DOHH2 (cell line): ENCODE data around the gene C3orf38.

Source experiments
- H3F3A ChIP-seq: fragments of 200-600 bp; sonication (generic), shearing (Covaris generic); 2 replicates; pipeline ENCODE4 v1.6.0; 2016; ENCODE audit warnings: antibody characterized with exemption, mild to moderate bottlenecking; ENCODE audit not compliant: control insufficient read depth, insufficient read depth
- H3K27ac ChIP-seq: fragments of 200-600 bp; sonication (generic); 2 replicates; pipeline ENCODE4 v1.5.1; 2014; ENCODE audit warnings: low read depth, mild to moderate bottlenecking, low read length, moderate library complexity
- H3K27me3 ChIP-seq: fragments of 200-600 bp; sonication (generic); 2 replicates; pipeline ENCODE4 v1.6.1; 2014; ENCODE audit warnings: mild to moderate bottlenecking, low read length, mixed read lengths; ENCODE audit not compliant: control insufficient read depth
- H3K36me3 ChIP-seq: fragments of 200-600 bp; sonication (generic); 2 replicates; pipeline ENCODE4 v1.6.1; 2014; ENCODE audit warnings: mild to moderate bottlenecking, low read length, moderate library complexity, mixed read lengths; ENCODE audit not compliant: control insufficient read depth
- H3K4me1 ChIP-seq: fragments of 200-600 bp; sonication (generic); 2 replicates; pipeline ENCODE4 v1.6.1; 2014; ENCODE audit warnings: mild to moderate bottlenecking, low read length, mixed read lengths; ENCODE audit not compliant: control insufficient read depth
- H3K4me2 ChIP-seq: fragments of 200-600 bp; sonication (generic); 2 replicates; pipeline ENCODE4 v1.6.0; 2014; ENCODE audit warnings: mild to moderate bottlenecking, low read length, moderate library complexity
- H3K4me3 ChIP-seq: fragments of 200-600 bp; sonication (generic); 2 replicates; pipeline ENCODE4 v1.5.1; 2014; ENCODE audit warnings: mild to moderate bottlenecking, low read length, mixed read lengths
- H3K79me2 ChIP-seq: fragments of 200-600 bp; sonication (generic); 2 replicates; pipeline ENCODE4 v1.6.1; 2014; ENCODE audit warnings: mild to moderate bottlenecking, low read length, mixed read lengths; ENCODE audit not compliant: control insufficient read depth
- H3K9me2 ChIP-seq: fragments of 200-600 bp; sonication (generic); replicated peaks from 2 replicates; pipeline ENCODE4 v1.6.1; 2014; ENCODE audit warnings: mild to moderate bottlenecking, low read length, mixed read lengths; ENCODE audit not compliant: control insufficient read depth
- H3K9me3 ChIP-seq: fragments of 200-600 bp; sonication (generic); 2 replicates; pipeline ENCODE4 v1.6.1; 2014; ENCODE audit warnings: antibody characterized with exemption, low read length, mixed read lengths; ENCODE audit not compliant: control insufficient read depth, insufficient read depth
- H4K20me1 ChIP-seq: fragments of 200-600 bp; sonication (generic); 2 replicates; pipeline ENCODE4 v1.6.0; 2014; ENCODE audit warnings: low read depth, mild to moderate bottlenecking, antibody characterized with exemption, low read length, moderate library complexity; ENCODE audit not compliant: control insufficient read depth, insufficient read depth
- EZH2phosphoT487 ChIP-seq: fragments of 200-600 bp; sonication (generic); IDR thresholded peaks from 2 replicates; pipeline ENCODE4 v1.6.1; 2017; ENCODE audit warnings: borderline replicate concordance, mild to moderate bottlenecking, antibody characterized with exemption, low read length, moderate library complexity, mixed read lengths
- TF ChIP-seq, protein P1 (sequence below): fragments of 200-600 bp; sonication (generic); IDR thresholded peaks from one replicate; pipeline ENCODE4 v1.5.1; 2014; ENCODE audit warnings: antibody characterized with exemption, mild to moderate bottlenecking, low read depth, low read length; ENCODE audit not compliant: poor library complexity, severe bottlenecking

The C3orf38 gene

GRCh38 chr3:88132894-88133293 lies 16.9 kb upstream of the C3orf38 start:
- Histone ChIP-seq H3K4me1 (no peaks in the 10 kb centered on the region), H3K9me2 (no peaks in the 10 kb centered on the region), H3F3A (no peaks in the 10 kb centered on the region), H4K20me1 (no peaks in the 10 kb centered on the region), H3K27ac (no peak overlapping the region), H3K79me2 (no peaks in the 10 kb centered on the region), H3K9me3 (no peaks in the 10 kb centered on the region), H3K4me2 (no peak overlapping the region), H3K27me3 (no peaks in the 10 kb centered on the region), H3K4me3 (no peak overlapping the region), H3K36me3 (peaks cover 68% of the 10 kb centered on the region)
- TF ChIP-seq, protein P1, sequence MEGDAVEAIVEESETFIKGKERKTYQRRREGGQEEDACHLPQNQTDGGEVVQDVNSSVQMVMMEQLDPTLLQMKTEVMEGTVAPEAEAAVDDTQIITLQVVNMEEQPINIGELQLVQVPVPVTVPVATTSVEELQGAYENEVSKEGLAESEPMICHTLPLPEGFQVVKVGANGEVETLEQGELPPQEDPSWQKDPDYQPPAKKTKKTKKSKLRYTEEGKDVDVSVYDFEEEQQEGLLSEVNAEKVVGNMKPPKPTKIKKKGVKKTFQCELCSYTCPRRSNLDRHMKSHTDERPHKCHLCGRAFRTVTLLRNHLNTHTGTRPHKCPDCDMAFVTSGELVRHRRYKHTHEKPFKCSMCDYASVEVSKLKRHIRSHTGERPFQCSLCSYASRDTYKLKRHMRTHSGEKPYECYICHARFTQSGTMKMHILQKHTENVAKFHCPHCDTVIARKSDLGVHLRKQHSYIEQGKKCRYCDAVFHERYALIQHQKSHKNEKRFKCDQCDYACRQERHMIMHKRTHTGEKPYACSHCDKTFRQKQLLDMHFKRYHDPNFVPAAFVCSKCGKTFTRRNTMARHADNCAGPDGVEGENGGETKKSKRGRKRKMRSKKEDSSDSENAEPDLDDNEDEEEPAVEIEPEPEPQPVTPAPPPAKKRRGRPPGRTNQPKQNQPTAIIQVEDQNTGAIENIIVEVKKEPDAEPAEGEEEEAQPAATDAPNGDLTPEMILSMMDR: no peak
- no peak for TF ChIP-seq EZH2phosphoT487

- Histone ChIP-seq H3F3A (no peaks in the 10 kb centered on the region), H3K36me3 (peaks cover 74% of the 10 kb centered on the region), H3K9me3 (no peaks in the 10 kb centered on the region), H3K79me2 (no peaks in the 10 kb centered on the region), H3K9me2 (no peaks in the 10 kb centered on the region), H3K27ac (no peak overlapping the region), H3K4me2 (no peak overlapping the region), H4K20me1 (no peaks in the 10 kb centered on the region), H3K4me3 (no peak overlapping the region), H3K4me1 (no peaks in the 10 kb centered on the region), H3K27me3 (no peaks in the 10 kb centered on the region)
- TF ChIP-seq EZH2phosphoT487: no peak
- TF ChIP-seq, protein P1: no peak
These were observed 16.0 kb upstream of the C3orf38 start for GRCh38 chr3:88133711-88134263.

GRCh38 chr3:88137836-88138235 lies 11.9 kb upstream of the C3orf38 start:
- Histone ChIP-seq H3K79me2 (no peaks in the 10 kb centered on the region), H3K4me2 (no peak overlapping the region), H3K9me2 (no peaks in the 10 kb centered on the region), H3K27me3 (no peaks in the 10 kb centered on the region), H4K20me1 (no peaks in the 10 kb centered on the region), H3K9me3 (no peaks in the 10 kb centered on the region), H3K4me3 (no peak overlapping the region), H3K4me1 (no peaks in the 10 kb centered on the region), H3K36me3 (peaks cover 73% of the 10 kb centered on the region), H3F3A (no peaks in the 10 kb centered on the region), H3K27ac (no peak overlapping the region)
- TF ChIP-seq EZH2phosphoT487: no peak
- TF ChIP-seq, protein P1: no peak
